Muscle of arm (tissue), 14 donors: ENCODE data around the gene ACBD7. TPM values are rescaled to one million over a fixed set of nuclear protein-coding genes. Genes with fewer than 3 reads are reported as not detected.

Experiments used
- DNase-seq: peaks from one replicate; pipeline ENCODE4 v3.0.0-alpha.2; 2013
- long read RNA-seq, 11 donors: transcript quantifications; one replicate each; lab custom pipeline, GENCODE V29; 2026
- polyA plus RNA-seq, 12 donors: library from polyadenylated mRNA; unstranded; fragments of 120-200 nt; gene quantifications; one replicate each; pipeline ENCODE4 v1.2.1, GENCODE V29; 2013; ENCODE audit not compliant: insufficient read length in 12 of 12

The ACBD7 gene
- polyA plus RNA-seq: 1 to 10 TPM in 8 of 12 donors, under 1 TPM in 2, not detected in 2; 0.80 to 2.4 (median 1.4) TPM
- long read RNA-seq, donor 1: 0 reads
- long read RNA-seq, donor 2: 0 reads
- long read RNA-seq, donor 3, partial matches to known transcripts: 0 of 1 reads
- long read RNA-seq, donor 3, other reads (novel, unspliced or antisense): 0 of 1 reads
- long read RNA-seq, donor 4: 0 reads
- long read RNA-seq, donor 5: 0 reads
- long read RNA-seq, donor 6: 0 reads
- long read RNA-seq, donor 7, partial matches to known transcripts: 0 of 1 reads
- long read RNA-seq, donor 7, other reads (novel, unspliced or antisense): 0 of 1 reads
- long read RNA-seq, donor 8: 0 reads
- long read RNA-seq, donor 9, partial matches to known transcripts: 0 of 1 reads
- long read RNA-seq, donor 9, other reads (novel, unspliced or antisense): 0 of 1 reads
- long read RNA-seq, donor 10: 0 reads
- long read RNA-seq, donor 11: 0 reads

DNA sequence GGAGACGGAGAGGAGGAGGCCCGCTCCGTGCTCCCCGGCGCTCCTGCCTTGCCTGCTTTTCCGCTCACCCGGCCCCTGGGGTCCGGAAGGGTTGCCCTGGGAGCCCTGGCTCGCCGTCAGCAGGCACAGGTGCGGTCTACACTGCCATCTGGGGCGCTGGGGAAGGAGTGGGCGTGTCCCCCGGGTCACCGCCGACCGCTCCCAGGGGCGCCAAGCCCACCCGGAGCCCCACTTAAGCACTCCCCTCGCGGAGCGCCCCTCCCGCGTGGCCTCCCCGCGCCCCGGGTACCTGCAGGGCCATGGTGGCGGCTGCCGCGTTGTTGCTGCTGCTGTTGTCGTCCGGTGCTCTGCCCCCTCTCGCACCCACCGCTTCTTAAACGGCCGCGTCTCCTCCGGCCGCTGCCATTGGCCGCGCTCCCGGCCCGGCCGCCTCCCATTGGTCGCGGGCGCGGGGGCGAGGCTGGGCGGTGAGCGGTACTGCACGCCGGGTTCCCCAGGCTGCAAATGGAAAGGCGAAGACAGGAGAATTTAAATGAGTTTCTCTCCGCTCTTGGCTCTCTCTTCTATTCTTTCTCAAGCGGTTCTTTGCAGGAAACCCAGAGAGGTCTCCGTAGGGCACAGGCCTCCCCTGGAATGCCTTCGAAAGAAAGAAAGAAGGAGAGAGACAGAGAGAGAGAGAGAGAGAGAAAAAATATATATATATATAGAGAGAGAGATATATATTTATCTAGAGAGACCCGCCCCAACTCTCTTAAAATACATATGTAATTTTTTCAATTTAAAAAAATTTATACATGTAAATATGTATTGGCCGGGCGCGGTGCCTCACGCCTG, at the start of gene ACBD7:
TSS of gene ACBD7 (minus strand) at position 349 of the 834 bp plus-strand sequence. CDS start at position 301, 48 bp downstream.
- DNase-seq: peak; percentile 75

DNA sequence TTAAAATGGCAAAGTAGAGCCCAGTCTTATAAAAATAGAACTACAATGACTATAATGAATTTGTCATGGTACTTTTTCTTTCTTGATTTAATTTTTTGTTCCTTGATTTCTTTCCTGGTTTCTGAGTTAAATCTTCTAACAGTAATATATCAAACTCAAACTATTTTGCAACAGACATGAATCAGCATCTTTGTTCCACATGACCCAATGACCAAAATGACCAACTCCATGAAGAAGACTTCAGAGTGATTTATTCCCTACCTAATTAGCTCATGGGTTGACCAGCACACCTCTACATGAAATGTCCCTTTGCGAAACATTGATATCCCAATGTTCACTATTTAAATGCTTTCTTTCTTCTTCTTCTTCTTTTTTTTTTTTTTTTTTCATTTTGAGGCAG, 49.1 kb upstream of the ACBD7 start:
- no peak for DNase-seq

- DNase-seq: no peak
Measured at GRCh38 chr10:15137036-15137359, 48.4 kb upstream of the ACBD7 start.

- DNase-seq: no peak
Measured at GRCh38 chr10:15136129-15137035, 47.8 kb upstream of the ACBD7 start.

- no peak for DNase-seq
Measured at GRCh38 chr10:15131330-15131729, 42.8 kb upstream of the ACBD7 start.

GRCh38 chr10:15124908-15125307, 36.3 kb upstream of the ACBD7 start:
- DNase-seq: no peak

GRCh38 chr10:15124190-15124589, 35.6 kb upstream of the ACBD7 start:
- no peak for DNase-seq

DNA sequence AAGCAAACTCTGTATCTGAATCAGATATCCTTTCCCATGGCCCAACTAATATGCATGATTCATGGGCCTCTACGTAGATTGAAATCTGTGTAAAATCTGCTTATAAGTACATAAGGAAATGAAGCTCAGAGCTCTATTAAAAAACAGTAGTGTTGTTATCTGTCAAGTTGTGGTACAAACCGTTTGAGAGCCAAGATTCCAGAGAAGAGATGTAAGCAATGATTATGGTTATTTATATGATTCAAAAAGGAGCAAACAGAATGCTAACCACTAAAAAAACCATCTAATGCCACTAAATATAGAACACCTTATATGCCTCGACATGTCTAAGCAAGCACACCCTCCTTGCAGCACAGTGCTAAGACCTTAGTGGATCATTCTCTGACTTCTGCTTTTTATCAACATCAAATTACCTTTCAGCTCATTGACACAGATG, 35.2 kb upstream of the ACBD7 start:
- DNase-seq: no peak

- DNase-seq: no peak
Measured at GRCh38 chr10:15122477-15123030, 34.0 kb upstream of the ACBD7 start.

GRCh38 chr10:15121707-15122106, 33.1 kb upstream of the ACBD7 start:
- no peak for DNase-seq

- no peak for DNase-seq
Measured at GRCh38 chr10:15120523-15120922, 31.9 kb upstream of the ACBD7 start.

DNA sequence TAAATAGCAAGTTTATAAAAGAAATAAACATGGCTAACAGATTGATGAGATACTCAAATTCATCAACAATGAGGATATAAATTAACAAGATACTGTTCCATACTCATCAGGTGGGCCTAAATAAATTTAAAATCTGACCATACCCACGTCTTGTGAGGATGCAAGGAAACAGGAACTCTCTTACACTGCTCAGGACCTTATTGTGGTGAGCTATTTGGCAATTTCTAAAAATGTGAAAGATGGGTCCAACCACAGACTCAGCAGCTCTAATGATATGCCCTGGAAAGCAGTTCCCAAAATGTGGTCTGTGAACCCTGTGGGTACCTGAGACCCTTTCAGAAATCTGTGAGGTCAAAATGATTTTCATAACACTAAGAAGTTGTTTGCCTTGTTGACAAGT, 30.0 kb upstream of the ACBD7 start:
- DNase-seq: no peak

- DNase-seq: no peak
Measured at GRCh38 chr10:15116225-15116624, 27.6 kb upstream of the ACBD7 start.

DNA sequence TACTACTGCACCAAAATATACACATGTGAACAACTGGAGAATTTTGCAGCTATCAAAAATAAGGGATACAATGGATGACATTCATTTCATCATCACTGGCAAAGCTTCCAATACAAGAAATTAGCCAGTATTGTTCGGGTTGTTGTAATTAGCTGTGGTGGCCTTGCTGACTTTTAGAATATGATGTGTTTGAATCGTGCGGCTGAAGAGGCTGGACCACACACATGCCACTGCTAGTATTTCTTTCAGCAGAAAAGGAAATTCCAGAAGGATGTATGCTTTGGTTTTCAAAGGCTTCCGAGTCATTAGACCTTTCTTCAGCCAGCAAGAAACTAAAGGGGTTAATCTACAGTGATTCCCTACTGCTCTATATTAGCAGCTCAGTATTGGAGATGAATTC, 25.2 kb upstream of the ACBD7 start:
- DNase-seq: no peak

DNA sequence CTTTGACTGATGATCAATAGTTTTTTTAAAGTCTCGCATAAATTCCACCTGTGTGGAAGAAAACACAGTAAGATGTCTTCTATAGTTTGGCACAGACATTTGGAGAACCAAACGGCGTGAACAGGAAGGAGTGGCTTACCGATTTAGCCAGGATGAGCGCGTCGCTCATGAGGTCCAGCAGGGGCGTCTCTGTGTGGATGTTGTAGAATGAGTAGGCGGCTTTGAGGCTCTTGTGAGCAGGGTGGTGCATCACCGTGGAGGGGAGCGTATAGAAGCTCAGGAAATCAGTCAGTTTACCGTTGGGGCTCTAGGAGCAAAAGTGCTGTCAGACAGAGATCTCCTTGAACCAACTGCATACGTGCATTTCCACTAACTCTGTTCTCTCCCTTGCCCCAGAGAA, 24.1 kb upstream of the ACBD7 start:
- no peak for DNase-seq

- peak; percentile 65 for DNase-seq
Measured at GRCh38 chr10:15106352-15107013, 17.9 kb upstream of the ACBD7 start.

GRCh38 chr10:15103513-15103912, 14.9 kb upstream of the ACBD7 start:
- no peak for DNase-seq

GRCh38 chr10:15099886-15100285, 11.3 kb upstream of the ACBD7 start:
- no peak for DNase-seq

GRCh38 chr10:15097011-15097812, 8.6 kb upstream of the ACBD7 start, which contains the start of gene RPP38:
TSS of gene RPP38 (plus strand) at chr10:15097355. CDS start at chr10:15103315, 5,960 bp downstream.
- peak; percentile 98 for DNase-seq

- DNase-seq: no peak
Measured at GRCh38 chr10:15096661-15097010, 8.1 kb upstream of the ACBD7 start.
